Heart right ventricle (tissue), 16 donors: ENCODE data around the gene TCTA. TPM values are rescaled to one million over a fixed set of nuclear protein-coding genes. Genes with fewer than 3 reads are reported as not detected.

Source experiments
- ATAC-seq, 8 donors: fragments of 200-7000 bp; cut with Tn5 transposase; one replicate each; pipeline ENCODE4 v1.9.1; 2020; ENCODE audit warnings: mild to moderate bottlenecking in 8 of 8, moderate library complexity in 8 of 8, moderate number of reproducible peaks in 1 of 8
- DNase-seq, 2 donors: peaks; one replicate each; pipeline ENCODE4 v3.0.0-alpha.2; 2020
- H3K27ac ChIP-seq, 10 donors: fragments of 200-600 bp; sonication (generic) in 2 of 10; one replicate each; pipeline versions ENCODE4 v1.5.0 to v1.8.0; 2020 to 2022; ENCODE audit warnings: mild to moderate bottlenecking in 3 of 10
- H3K27me3 ChIP-seq, 7 donors: fragments of 200-600 bp; one replicate each; pipeline ENCODE4 v1.8.0; 2021 to 2022; ENCODE audit warnings: mild to moderate bottlenecking in 2 of 7
- H3K36me3 ChIP-seq, 9 donors: fragments of 200-600 bp; sonication (generic) in 1 of 9; one replicate each; pipeline versions ENCODE4 v1.5.0 to v1.8.0; 2020 to 2022; ENCODE audit warnings: mild to moderate bottlenecking in 2 of 9
- H3K4me1 ChIP-seq, 9 donors: fragments of 200-600 bp; sonication (generic) in 1 of 9; one replicate each; pipeline versions ENCODE4 v1.5.0 to v1.8.0; 2020 to 2022; ENCODE audit warnings: mild to moderate bottlenecking in 4 of 9
- H3K4me3 ChIP-seq, 10 donors: fragments of 200-600 bp; sonication (generic) in 2 of 10; one replicate each; pipeline versions ENCODE4 v1.5.0 to v1.8.0; 2020 to 2022; ENCODE audit warnings: mild to moderate bottlenecking in 7 of 10, moderate library complexity in 2 of 10
- H3K9me3 ChIP-seq, 11 donors: fragments of 200-600 bp in 10 of 11; sonication (generic) in 2 of 11; one replicate each; pipeline versions ENCODE4 v1.5.0 to v1.8.0; 2013 to 2022; ENCODE audit warnings: mild to moderate bottlenecking in 2 of 11, control low read depth in 1 of 11, moderate library complexity in 1 of 11
- CTCF ChIP-seq, 9 donors: fragments of 200-600 bp; sonication (generic) in 2 of 9; IDR thresholded peaks; one replicate each; pipeline versions ENCODE4 v1.5.0 to v1.8.0; 2021 to 2022; ENCODE audit warnings: antibody characterized with exemption in 9 of 9, mild to moderate bottlenecking in 5 of 9, moderate library complexity in 1 of 9
- WGBS, 2 donors: extraction: QIAGEN DNeasy Blood & Tissue Kit; methylation state at CpG; one replicate each; pipeline ENCODE4 v1.1.7; 2013; ENCODE audit warnings: inconsistent platforms in 1 of 2; 5-methylcytosine and 5-hydroxymethylcytosine counted together
- intact Hi-C, 10 donors: fragments of 100-400 bp; cut with DNase I; formaldehyde crosslinking; loops; one replicate each; pipeline versions ENCODE4 v1.11.1 to v1.14.2; 2022
- polyA plus RNA-seq, 2 donors: library from polyadenylated mRNA; stranded (reverse); fragments of 200-250 nt; gene quantifications; one replicate each; pipeline ENCODE4 v1.2.3, GENCODE V29; 2013
- total RNA-seq, 10 donors: library from RNA; stranded (reverse); fragmentation: NEBNext Ultra II Directional in 3 of 10; extraction: Animal tissue kit (Norgen Biotek cat#: 25700) in 3 of 10; gene quantifications; one replicate each; pipeline versions ENCODE4 v1.2.1 to v1.2.4, GENCODE V29; 2021 to 2023
- donor health status: Arrhythmogenic right ventricular cardiomyopathy.
- donor health status: ischemic (EF 13 %, LVEDD 7.1; RV severe dilation, severe dysfunction).
- donor health status: healthy with polysubstance abuse.
- donor health status: DM: no; HTN: yes; CAD: no.
- donor health status: DM: no; HTN: no; CAD: no.
- donor health status: ischemic (EF 25% LVEDD 6.9; RV normal size, moderate dysfunction).
- donor health status: ischemic (EF 25% LVEDD 5.7; RV mildly dilated, moderate dysfunction).
- donor health status: healthy.
- donor health status: DM: yes; HTN: yes; CAD: no.
- donor health status: Ischemic cardiomyopathy.
- donor health status: ischemic (EF 35%, LVEDD 5.7; RV mildly dilated, moderate dysfunction).
- donor health status: nonischemic (EF 11% LVEDD 7.7; RV severe dilation, severe dysfunction).
- donor health status: DM: yes; HTN: yes; CAD: no.
- donor health status: PGD.
- donor health status: ischemic (EF 29% LVEDD 5.4; RV normal size, mild dysfunction).
- donor health status: nonischemic (EF 23%, LVEDD 6.1; RV moderate dilation, normal function).

Gene TCTA
- total and polyA plus RNA-seq, 12 donors: 13.9 to 22.6 (median 17.6) TPM

GRCh38 chr3:49454898-49455681 lies 42.9 kb downstream of the TCTA start:
- peak; percentile 32 to 81 (median 57) for ATAC-seq
- peak; percentile 21 to 33 for DNase-seq

GRCh38 chr3:49456466-49456865 lies 44.2 kb downstream of the TCTA start:
- Histone ChIP-seq H3K4me1 (peaks cover 13 to 48% (median 23%) of the 10 kb centered on the region in 9 donors), H3K9me3 (no peaks in the 10 kb centered on the region), H3K36me3 (no peaks in the 10 kb centered on the region), H3K4me3 (no peak overlapping the region), H3K27ac (peak overlapping the region in 1 of 10 donors; percentile 45), H3K27me3 (no peaks in the 10 kb centered on the region)
- WGBS, 2 donors: 91 to 95% methylated on average over 3 of the region's 3 CpGs
- no peak for TF ChIP-seq CTCF (IDR thresholded peaks at IDR 0.05)
- intact Hi-C loops: loop anchor here in 1 of 10 donors (5.0 kb wide), 1 partner anchor 216 kb away; the partner anchor contains the start of gene APEH
- ATAC-seq: no peak
- no peak for DNase-seq

More at GRCh38 chr3:49454898-49455681, 42.9 kb downstream of the TCTA start:
- Histone ChIP-seq H3K9me3 (no peaks in the 10 kb centered on the region), H3K4me3 (no peak overlapping the region), H3K36me3 (no peaks in the 10 kb centered on the region), H3K27ac (peak overlapping the region in 8 of 10 donors; percentile 7 to 76 (median 54)), H3K4me1 (peaks cover 9 to 40% (median 19%) of the 10 kb centered on the region in 9 donors), H3K27me3 (no peaks in the 10 kb centered on the region)
- WGBS, 2 donors: 35 to 41% methylated on average over 3 of the region's 3 CpGs
- TF ChIP-seq CTCF (IDR thresholded peaks at IDR 0.05): no peak
- intact Hi-C loops: loop anchor here in 2 of 10 donors (5.0 kb wide), 2 partner anchors 217 to 468 kb away; partner anchors contain the start of gene APEH (in 1 of the 2)

- WGBS, 2 donors: 85 to 88% methylated on average over 2 of the region's 2 CpGs
- no peak for TF ChIP-seq CTCF (IDR thresholded peaks at IDR 0.05)
- Histone ChIP-seq H3K4me1 (peaks cover 8 to 47% (median 27%) of the 10 kb centered on the region in 9 donors), H3K9me3 (no peaks in the 10 kb centered on the region), H3K36me3 (no peaks in the 10 kb centered on the region), H3K27ac (no peak overlapping the region), H3K4me3 (no peak overlapping the region), H3K27me3 (no peaks in the 10 kb centered on the region)
- ATAC-seq (peak in 2 of 8 donors; percentile 4 to 11), DNase-seq (no peak)
- intact Hi-C loops: no loop called here
Measured at GRCh38 chr3:49460188-49460890, 48.1 kb downstream of the TCTA start.

GRCh38 chr3:49460956-49461355 lies 48.7 kb downstream of the TCTA start:
- Histone ChIP-seq H3K36me3 (no peaks in the 10 kb centered on the region), H3K9me3 (no peaks in the 10 kb centered on the region), H3K4me1 (peaks cover 8 to 47% (median 29%) of the 10 kb centered on the region in 9 donors), H3K4me3 (no peak overlapping the region), H3K27me3 (no peaks in the 10 kb centered on the region), H3K27ac (peak overlapping the region in 2 of 10 donors; percentile 52 to 56)
- intact Hi-C loops: no loop called here
- DNase-seq (no peak), ATAC-seq (no peak)
- 83 to 88% methylated on average over 4 of the region's 4 CpGs for WGBS, 2 donors
- no peak for TF ChIP-seq CTCF (IDR thresholded peaks at IDR 0.05)
